Measurements from ENCODE around the gene CRHBP. TPM values are rescaled to one million over a fixed set of nuclear protein-coding genes. Genes with fewer than 3 reads are reported as not detected.
"Not testable (repeated sequence)": the region's sequence is repeated elsewhere in the genome, so short reads cannot be mapped to it uniquely, and the experiment has no call there.

The CRHBP gene, protein sequence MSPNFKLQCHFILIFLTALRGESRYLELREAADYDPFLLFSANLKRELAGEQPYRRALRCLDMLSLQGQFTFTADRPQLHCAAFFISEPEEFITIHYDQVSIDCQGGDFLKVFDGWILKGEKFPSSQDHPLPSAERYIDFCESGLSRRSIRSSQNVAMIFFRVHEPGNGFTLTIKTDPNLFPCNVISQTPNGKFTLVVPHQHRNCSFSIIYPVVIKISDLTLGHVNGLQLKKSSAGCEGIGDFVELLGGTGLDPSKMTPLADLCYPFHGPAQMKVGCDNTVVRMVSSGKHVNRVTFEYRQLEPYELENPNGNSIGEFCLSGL
- 1.3 TPM for total RNA-seq
- long read RNA-seq: 0 reads

DNA sequence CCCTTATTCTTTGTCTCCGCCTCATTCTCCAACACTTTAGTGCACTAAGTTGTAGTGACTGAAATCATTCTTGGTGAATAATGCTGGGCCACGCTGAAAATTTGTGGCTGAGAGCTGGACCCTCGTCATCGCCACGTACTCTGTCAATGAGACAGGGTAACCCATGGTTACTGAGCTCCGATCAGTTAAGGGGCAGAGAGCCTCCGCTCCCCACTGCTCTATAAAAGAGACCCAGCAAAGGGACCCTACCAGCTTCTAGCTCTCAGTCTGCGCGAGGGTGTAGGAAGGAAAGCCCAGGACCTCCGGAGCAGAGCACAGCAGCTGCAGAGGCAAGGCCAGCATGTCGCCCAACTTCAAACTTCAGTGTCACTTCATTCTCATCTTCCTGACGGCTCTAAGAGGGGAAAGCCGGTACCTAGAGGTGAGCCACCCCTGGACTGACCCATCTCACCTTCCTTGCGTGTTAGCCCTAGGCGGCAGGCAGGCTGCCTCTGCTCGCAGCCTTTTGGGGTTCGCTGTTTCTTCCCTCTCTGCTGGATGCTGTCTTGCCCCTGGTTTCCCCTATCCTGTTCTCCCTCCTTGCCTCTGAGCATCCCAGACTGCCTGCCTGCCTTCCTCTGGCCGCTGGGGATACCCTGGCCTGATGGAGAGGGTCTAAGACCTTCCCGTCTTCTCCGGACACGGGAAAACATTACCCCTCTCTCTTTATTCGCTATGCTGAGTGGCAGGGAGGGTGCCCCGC lies at the start of gene CRHBP:
Gene CRHBP (plus strand): TSS at position 251 of the 742 bp plus-strand sequence. CDS start 90 bp downstream, at position 341.
- ATAC-seq (no peak), DNase-seq (ENCODE audit: missing footprints) (no peak)
- intact Hi-C loops (cut with DNase I): no loop called here

DNA sequence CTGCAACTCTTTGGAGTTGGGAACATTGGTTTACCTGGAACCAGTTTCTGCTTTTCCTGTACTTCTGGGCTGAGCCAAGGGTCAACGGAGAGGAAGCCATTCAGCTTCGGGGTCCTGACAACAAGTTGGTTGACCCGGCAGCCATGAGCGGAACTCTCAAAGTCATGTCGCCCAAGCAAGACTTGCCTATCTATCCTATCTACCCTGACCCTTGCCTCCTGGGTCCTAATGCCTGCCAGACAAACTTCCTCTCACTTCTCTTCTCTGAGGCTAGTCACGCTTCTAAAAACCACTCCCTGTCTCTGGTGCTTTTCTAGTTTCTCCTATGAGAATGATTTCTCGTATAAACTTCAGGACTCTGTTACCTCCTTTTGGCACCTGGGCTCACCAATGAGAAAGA lies 44.7 kb upstream of the CRHBP start:
- ATAC-seq: no peak
- no peak for DNase-seq (ENCODE audit: missing footprints)
- intact Hi-C loops (cut with DNase I): no loop called here

DNA sequence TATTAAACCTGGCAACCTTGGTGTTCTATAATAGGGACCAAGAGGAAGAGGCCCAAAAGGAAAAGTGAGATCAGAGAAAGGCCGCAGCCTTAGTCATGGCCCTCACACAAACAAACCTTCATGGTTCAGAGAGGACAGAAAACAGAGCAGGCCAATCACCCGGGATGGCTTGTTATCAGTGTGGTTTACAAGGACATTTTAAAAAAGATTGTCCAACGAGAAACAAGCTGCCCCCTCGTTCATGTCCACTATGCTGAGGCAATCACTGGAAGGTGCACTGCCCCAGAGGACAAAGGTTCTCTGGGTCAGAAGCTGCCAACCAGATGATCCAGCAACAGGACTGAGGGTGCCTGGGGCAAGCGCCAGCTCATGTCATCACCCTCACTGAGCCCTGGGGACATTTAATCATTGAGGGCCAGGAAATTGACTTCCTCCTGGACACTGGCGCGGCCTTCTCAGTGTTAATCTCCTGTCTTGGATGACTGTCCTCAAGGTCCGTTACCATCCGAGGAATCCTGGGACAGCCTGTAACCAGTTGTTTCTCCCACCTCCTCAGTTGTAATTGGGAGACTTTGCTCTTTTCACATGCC lies 42.4 kb upstream of the CRHBP start:
- DNase-seq (ENCODE audit: missing footprints); intact Hi-C loops (cut with DNase I); ATAC-seq: not testable (repeated sequence)

DNA sequence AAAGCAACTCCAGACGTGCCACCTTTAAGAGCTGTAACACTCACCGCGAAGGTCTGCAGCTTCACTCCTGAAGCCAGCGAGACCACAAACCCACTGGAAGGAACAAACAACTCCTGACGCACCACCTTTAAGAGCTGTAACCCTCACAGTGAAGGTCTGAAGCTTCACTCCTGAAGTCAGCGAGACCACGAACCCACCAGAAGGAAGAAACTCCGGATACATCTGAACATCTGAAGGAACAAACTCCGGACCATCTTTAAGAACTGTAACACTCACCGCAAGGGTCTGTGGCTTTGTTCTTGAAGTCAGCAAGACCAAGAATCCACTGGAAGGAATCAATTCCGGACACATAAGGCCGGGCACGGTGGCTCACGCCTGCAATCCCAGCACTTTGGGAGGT lies 38.2 kb upstream of the CRHBP start:
- DNase-seq (ENCODE audit: missing footprints); ATAC-seq; intact Hi-C loops (cut with DNase I): not testable (repeated sequence)

DNA sequence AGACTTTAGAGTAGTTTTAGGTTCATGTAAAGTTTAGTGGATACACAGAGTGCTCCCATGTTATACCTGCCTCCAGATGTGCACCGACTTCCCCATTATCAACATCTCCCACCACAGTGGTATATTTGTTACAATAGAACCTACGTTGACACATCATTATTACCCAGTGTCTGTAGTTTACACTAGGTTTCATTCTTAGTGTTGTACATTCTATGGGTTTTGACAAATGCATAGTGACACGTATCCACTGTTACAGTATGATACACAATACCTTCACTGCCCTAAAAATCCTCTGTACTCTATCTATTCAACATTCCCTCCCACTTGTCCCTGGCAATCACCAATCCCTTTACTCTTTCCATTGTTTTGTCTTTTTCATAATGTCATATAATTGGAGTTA lies 34.3 kb upstream of the CRHBP start:
- DNase-seq (ENCODE audit: missing footprints) (no peak), ATAC-seq (no peak)
- intact Hi-C loops (cut with DNase I): no loop called here

DNA sequence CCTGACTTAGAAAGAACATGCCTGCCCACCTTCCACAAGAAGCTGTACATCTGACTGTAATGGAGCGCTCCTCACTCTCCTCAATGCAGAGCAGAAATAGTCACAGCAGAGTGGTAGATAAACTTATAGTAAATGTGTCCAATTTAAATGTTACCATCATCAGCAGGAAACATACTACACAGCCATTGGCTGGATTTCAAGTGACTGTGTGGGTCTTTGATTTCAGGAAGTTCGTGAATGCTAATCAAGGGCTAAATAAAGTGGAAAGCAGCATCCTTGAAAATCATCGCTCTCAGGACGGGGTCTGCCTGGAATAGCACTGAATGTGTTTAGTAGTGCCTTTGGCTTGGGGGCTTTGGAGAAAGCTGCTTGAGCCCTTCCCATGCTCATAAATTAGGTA lies 32.4 kb upstream of the CRHBP start:
- ATAC-seq (no peak), DNase-seq (ENCODE audit: missing footprints) (no peak)
- intact Hi-C loops (cut with DNase I): no loop called here

DNA sequence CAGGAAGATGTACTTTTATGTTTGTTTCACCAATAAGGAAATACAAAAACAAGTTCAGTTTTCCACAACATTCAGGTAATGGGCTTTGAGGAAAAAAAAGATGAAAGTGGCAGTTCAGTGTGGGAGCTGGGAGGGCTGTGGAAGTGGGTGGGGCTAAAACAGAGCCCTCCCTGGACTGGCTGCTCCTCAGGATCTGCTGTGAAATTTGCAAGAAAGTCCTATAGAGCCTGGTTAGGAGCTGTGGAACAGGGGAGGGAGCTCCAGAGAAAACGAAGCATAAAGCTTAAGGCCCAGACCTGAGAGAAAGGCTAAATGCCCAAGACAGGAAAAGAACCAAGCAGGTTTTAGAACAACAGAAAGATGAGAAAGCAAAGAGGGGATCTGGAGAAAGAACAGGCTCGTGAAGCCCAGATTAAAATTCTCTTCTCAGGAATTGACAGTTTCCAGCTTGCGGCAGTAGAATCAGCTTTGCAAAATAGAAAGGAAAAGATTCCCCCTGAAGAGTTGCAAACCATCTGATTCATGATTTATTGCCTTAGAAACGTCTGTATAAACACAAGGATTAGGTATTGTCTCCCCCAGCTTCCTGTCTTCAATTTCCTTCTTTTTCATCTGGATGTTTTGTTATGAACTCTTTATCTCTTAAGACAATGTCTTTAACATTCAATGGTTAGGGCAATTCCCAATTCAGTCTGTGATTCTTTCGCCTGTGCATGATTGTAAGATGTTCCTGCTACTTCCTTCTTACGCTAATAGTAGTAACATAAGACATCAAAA lies 26.3 kb upstream of the CRHBP start:
- intact Hi-C loops (cut with DNase I): no loop called here
- ATAC-seq (no peak), DNase-seq (ENCODE audit: missing footprints) (no peak)

DNA sequence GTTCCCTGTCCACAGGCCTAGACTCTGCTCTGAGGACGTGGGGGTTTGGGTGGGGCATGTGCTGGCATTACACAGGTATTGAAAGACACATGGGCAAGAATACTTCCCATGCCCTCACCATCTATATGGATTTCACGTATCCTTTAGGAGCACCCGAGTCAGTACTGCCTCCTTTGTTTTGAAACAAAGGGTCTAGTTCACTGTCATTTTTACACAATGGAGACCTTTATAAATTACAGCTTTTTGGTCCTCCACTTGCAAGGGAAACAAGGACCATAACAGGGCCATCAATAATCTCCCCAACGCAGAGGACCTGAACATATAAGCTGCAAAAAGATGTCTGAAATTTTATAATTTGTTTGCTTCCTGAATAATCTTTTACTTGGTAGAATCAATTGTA lies 24.9 kb upstream of the CRHBP start:
- DNase-seq (ENCODE audit: missing footprints): no peak
- intact Hi-C loops (cut with DNase I): no loop called here
- no peak for ATAC-seq

DNA sequence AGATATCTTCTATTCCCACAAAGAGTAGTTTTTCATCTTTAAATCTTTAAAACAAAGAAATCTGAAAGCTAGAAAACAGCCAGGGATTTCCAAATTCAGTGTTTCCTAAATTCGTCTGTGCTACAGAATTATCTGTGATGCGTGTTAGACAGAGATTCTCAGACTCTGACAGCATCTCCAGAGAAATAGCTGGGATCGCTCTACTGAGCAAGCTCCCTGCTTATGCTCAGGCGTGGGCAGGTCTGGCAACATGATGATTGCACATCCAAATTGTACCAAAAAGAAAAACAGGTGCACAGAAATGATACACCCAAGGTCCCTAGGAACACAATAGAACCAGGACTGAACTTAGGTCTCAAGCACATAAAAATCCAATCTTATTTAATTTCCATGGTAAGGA lies 22.8 kb upstream of the CRHBP start:
- intact Hi-C loops (cut with DNase I): no loop called here
- ATAC-seq (no peak), DNase-seq (ENCODE audit: missing footprints) (no peak)

DNA sequence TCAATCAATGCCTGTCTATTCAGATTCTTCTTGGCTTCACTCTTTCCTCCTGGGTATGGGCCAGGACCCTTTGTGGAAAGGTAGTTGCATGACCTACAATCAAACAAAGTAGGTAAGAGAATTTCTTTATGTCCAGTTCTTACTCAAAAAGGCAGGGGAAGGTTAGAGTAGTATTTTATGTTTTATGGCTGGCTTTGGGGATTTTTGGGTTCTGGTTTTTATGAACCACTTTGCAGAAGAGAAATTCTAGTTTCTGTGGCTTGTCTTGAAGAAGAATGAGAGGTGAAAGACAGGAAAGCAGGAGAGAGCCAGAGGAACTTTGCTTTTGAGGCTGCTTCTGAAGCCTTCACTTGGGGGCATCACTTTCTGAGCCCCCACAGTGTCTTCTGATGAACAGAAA lies 14.7 kb upstream of the CRHBP start:
- no peak for ATAC-seq
- no peak for DNase-seq (ENCODE audit: missing footprints)
- intact Hi-C loops (cut with DNase I): no loop called here

DNA sequence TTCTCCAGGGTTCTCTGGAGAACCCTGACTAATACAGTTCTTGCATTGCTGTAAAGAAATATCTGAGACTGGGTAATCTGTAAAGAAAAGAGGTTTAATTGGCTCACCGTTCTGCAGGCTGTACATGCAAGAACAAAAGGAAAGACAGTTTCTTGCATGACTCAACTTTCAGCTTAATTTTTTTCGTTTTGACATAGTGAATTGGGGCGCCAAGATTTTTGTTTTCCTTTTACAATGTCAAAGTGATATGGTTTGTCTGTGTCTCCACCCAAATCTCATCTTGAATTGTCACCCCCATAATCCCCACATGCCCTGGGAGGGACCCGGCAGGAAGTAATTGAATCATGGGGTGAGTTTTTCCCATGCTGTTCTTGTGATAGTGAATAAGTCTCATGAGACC lies 11.8 kb upstream of the CRHBP start:
- DNase-seq (ENCODE audit: missing footprints) (no peak), ATAC-seq (no peak)
- intact Hi-C loops (cut with DNase I): no loop called here

DNA sequence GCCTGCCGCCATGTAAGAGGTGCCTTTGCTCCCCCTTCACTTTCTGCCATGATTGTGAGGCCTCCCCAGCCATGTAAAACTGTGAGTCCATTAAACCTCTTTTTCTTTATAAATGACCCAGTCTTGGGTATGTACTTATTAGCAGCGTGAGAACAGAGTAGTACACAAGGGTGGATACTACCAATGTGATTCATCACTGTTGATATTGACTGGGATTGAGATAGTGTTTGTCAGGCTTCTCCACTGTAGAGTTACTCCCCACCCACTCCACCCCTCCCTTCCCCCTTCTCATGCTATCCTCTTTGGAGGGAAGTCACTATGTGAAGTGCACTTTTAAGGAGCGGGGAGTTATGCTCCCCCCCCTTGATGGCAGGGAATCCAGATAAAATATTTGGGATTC lies 11.4 kb upstream of the CRHBP start:
- intact Hi-C loops (cut with DNase I): no loop called here
- no peak for DNase-seq (ENCODE audit: missing footprints)
- no peak for ATAC-seq

DNA sequence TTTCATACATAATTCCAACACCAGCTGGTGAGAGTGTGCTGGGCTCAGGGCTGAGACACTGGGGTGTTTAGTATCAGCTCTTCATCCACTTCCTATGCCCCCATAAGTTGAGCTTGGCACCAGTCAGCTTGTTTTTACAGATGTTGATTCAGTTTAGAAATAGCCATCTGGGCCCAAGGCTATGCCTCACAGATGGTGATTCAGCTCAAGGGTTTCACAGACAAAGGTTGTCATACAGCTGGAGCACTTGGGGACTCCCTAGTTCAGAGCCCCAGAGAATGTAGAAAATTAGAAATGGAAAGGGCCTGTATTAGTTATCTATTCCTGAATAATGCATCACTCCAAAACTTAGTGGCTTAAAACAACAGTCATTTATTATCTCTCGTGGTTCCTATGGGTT lies 10.3 kb upstream of the CRHBP start:
- ATAC-seq (no peak), DNase-seq (ENCODE audit: missing footprints) (no peak)
- intact Hi-C loops (cut with DNase I): no loop called here

DNA sequence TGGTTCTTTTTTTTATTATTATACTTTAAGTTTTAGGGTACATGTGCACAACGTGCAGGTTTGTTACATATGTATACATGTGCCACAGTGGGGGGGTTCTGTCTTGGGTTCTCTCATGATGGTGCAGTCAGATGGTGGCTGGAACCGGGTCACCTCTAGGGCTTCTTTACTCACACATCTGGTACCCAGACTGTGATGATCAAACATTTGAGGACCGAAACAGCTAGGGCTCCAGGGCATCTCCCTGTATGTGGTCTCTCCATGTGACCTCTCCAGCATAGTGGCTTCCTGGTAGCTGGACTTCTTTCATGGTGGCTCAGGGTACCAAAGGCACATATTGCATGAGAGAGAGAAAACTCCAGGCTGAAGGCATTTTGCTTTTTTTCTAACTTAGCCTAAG lies 9.8 kb upstream of the CRHBP start:
- ATAC-seq (no peak), DNase-seq (ENCODE audit: missing footprints) (no peak)
- intact Hi-C loops (cut with DNase I): no loop called here

DNA sequence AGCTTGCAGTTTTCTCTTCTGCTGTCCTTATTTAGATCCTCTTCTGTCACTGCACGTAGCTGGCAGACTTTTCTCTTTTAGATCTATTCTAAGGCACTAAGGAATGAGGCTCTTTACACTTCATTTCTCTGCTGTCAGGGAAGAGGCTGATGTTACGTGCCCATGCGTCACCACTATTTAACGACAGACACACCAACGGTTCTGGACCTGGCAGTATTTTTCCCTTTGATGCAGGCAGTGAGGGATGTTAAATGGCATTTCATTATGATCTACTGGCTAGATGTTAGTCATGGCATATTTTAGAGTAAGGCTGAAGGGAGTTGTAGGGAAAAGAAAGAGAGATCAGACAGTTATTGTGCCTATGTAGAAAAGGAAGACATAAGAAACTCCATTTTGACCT lies 8.2 kb upstream of the CRHBP start:
- DNase-seq (ENCODE audit: missing footprints): no peak
- no peak for ATAC-seq
- intact Hi-C loops (cut with DNase I): no loop called here

DNA sequence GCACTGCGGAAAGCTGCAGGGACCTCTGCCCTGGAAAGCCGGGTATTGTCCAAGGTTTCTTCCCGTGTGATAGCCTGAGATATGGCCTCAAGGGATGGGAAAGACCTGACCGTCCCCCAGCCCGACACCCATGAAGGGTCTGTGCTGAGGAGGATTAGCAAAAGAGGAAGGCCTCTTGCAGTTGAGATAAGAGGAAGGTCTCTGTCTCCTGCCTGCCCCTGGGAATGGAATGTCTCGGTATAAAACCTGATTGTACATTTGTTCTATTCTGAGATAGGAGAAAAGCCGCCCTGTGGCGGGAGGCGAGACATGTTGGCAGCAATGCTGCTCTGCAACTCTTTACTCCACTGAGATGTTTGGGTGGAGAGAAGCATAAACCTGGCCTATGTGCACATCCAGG lies 7.6 kb upstream of the CRHBP start:
- ATAC-seq; DNase-seq (ENCODE audit: missing footprints); intact Hi-C loops (cut with DNase I): not testable (repeated sequence)

DNA sequence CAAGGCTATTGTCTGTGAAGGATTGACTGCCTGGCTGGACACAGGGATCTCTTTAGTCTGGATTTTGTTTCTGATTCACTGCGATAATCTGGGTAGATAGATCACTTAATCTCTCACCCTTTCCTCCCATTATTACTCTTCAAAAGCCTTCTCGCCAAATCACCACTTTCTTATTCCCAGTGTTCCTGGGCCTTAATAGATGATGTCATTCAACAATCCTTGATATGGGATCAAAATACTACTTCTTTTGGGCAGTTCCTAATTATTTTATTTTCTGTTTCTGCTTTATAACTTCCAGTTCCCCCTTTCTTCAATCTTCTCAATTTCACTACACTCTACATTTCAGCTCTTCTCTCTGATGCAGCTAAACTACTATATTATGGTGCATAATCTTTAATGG lies 6.8 kb upstream of the CRHBP start:
- DNase-seq (ENCODE audit: missing footprints) (no peak), ATAC-seq (no peak)
- intact Hi-C loops (cut with DNase I): no loop called here

DNA sequence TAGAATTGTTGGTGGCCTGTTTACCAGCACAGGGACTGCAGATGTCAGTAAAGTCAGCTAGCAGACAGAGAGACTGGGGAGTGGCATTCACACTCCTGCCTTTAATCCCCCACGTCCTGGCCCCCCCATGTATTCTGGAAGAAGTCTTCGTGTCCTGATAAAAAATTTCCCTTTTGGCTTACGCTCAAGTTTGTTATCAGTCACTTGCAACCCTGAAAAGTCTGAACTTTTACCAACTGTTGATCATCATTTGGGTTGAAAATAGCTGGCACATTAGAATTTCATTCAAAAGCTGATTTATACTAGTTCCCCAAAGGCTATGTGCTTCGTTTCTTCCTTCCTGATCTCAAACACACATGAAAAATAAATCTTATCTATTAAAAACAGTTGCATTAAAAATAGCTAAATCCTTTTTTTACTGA lies 5.8 kb upstream of the CRHBP start:
- no peak for ATAC-seq
- no peak for DNase-seq (ENCODE audit: missing footprints)
- intact Hi-C loops (cut with DNase I): no loop called here
